GM18507 (cell line): ENCODE data around the gene INSRR.

ENCODE experiments used
- DNase-seq: peaks from one replicate; pipeline ENCODE4 v3.0.0; 2011; ENCODE audit warnings: low read depth; ENCODE audit not compliant: insufficient read length; ENCODE audit errors: extremely low spot score
- FAIRE-seq: peaks from 2 replicates; lab custom pipeline; 2011; peaks lifted over from hg19 to GRCh38; lab: Jason Lieb, UNC

Gene INSRR

DNA sequence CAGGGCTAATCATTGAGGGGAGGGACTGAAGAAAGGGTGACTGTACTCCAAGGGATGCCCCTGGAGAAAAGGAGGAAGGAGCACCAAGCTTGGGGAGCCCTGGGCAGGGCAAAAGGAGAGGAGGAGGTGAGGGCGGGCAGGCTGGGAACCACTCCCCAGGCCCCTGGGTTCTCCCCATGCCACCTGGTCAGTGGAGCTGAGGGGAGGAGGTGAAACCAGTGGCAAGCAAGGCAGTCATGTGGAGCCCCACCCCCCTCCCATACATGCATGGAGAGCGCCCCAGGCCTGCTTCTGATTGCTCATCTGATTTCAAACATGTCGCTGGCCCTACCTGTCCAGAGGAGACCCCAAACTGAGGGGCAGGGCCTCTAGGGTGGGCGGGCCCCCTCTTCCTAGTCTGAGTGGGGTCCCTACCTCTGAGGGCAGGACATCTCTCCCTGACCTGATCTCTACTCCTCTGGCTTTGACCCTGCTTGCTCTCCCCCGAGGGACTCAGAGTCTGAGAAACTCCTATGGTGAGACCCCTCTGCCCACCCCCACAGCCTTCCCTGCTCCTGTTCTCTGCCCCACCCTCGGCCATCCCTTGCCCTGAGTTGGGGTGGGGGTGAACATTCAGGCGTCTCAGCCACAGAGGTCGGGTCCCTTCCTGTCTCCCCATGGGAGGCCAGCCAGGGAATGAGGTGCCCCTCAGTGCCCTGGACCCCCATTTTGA, 18.6 kb downstream of the INSRR start:
- no peak for DNase-seq
- no peak for FAIRE-seq

DNA sequence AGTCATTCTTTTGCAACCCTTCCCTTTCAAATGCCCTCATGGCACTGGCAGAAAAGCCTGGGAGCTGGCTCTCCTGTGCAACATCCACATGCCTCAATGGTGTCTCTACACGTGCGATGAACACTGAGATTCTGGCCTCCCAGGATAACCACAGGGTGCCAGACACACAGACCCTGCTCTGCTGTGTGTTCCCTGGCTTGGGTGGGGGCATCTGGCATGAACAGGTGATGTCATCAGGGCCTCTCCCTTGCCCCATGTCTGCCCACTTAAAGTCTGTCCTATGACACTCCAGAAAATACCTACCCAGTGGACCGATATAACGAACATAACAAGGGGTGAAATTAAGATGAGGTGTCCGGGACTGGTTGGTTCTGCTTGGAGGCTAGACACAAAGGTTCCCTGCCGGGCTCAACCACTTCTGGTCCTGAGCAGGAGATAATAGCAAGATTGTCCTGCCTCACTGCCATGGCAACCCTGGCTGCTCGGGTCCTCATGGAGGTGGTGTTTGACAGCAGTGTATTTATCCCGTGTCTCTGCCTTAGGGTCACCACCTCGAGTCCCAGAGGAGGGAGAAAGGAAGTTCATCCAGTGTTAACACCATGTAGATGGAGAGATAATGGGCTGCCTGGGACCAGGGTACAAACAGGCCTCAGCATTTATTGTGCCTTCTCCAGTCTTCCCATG, 19.3 kb downstream of the INSRR start:
- DNase-seq: no peak
- no peak for FAIRE-seq

DNA sequence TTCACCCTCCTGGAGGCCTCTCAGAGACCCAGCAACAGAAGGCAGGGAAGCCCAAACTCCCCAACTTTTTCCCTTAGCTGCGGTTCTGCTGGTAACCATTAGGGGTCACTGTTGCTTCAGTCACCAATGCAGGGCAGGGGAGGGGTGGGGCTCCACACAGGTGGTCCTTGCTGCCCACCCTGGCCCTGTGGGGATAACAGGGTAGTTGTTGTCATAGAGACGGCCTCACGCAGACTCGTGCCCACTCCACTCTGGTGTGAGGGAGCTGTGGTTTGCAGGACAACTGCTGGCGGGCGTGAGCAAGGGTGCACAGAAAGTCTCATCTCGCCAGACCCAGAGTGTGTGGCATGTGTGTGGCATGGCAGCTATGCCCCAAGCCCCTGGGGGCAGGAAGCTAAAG, 19.9 kb downstream of the INSRR start:
- FAIRE-seq (peak; percentile 84), DNase-seq (no peak)

DNA sequence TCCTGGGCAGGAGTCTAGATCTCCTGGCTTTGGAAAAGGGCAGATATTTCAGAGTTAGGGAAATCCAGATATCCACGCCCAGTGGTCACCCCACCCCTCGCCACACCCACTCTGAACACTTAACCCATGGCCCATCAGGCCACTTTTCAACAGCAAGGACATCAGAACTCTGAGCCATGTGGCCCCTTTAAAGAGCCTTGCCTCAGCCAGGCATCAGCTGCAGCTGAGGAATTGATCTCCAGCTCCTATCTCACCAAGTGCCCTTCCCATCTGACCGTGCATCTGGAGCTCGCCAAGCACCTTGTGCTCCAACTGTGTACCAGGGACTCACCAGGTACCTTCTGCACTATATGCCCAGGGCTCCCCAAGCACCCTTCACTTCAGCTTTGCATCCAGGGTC, 22.0 kb downstream of the INSRR start:
- FAIRE-seq (no peak), DNase-seq (no peak)

DNA sequence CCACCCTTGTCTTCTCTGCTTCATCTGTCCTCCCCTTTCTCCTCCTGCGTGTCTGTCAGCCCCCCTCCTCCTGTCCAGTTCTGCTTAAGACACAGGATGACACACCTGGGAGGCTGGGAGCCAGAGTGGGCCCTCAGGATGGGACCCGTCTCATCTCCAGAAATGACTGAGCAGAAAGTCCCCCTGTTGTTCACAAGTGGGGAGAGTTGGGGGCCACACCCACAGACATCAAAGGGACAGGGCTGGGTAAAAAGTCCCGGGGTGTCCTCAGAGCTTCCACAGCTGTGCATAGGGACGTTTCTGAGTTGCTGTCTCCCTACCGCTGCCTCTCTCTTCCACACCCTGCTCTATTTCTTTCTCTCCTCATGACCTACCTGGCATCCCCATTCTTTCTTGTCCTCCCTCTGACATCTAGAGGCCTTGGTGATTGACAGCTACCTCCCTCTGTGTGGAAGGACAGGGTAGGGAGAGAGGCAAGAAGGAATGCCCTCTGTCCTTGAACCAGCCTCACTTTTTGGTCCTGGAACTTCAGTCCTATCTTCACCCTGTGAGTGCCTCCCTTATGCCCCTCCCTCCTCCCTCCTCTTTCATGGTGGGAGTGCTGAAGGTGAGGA, 22.8 kb downstream of the INSRR start:
- DNase-seq (no peak), FAIRE-seq (peak; percentile 73)

DNA sequence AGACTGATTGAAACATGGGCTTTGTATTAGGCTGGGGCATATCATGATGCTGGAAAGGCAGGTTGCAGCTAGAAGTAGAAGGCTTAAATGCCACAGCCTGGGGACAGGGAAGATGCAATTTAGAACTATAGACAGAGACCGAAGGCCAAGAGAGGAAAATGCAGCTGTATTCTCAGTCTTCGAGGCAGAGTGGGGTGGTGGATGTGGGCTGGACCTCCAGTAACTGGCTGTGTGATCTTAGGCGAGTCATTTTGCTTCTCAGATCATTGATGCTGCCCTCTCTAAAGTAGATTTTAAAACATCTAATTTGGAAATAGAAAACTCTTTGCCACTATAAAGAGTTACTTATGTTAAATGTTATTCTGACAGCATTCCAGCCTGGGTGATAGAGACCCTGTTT, 24.6 kb downstream of the INSRR start:
- DNase-seq (no peak), FAIRE-seq (no peak)

DNA sequence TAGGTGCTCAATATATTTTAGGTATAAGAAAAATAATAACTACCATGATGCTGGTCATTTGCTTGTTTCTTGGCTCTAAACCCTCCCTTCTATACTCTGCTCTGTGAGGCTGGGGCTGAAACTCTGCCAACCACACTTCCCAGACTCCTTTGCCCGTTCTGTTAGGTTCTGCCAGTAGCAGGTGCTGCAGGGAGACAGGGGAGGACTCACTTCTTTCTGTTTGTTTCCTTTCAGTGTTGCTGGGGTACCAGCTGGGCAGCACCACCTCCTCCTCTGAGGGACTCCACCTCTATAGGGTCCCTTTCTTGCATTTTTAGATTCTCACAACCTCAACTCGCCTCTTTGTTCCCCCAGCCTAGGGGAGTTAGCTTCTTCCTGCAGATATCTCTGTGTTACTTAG, 25.3 kb downstream of the INSRR start:
- FAIRE-seq (no peak), DNase-seq (no peak)

DNA sequence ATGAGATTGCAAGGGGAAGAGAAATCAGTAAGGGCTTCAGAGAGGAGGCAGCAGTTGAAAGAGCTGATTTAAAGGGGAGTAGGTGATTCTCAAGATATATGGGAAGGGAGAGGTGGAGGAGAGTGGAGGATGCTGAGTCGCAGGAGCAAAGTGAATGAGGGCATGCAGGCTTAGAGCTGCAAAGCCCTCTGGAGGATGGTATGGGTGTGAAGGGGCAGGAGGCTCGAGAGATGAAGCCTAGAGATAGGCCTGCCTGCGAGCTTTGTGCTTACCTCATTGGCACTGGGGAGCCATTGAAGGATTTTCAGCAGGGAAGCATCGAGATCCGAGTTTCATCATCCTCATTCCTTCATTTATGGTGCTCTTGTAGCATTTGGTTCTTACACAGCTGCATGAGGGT, 26.5 kb downstream of the INSRR start:
- no peak for DNase-seq
- FAIRE-seq: no peak

DNA sequence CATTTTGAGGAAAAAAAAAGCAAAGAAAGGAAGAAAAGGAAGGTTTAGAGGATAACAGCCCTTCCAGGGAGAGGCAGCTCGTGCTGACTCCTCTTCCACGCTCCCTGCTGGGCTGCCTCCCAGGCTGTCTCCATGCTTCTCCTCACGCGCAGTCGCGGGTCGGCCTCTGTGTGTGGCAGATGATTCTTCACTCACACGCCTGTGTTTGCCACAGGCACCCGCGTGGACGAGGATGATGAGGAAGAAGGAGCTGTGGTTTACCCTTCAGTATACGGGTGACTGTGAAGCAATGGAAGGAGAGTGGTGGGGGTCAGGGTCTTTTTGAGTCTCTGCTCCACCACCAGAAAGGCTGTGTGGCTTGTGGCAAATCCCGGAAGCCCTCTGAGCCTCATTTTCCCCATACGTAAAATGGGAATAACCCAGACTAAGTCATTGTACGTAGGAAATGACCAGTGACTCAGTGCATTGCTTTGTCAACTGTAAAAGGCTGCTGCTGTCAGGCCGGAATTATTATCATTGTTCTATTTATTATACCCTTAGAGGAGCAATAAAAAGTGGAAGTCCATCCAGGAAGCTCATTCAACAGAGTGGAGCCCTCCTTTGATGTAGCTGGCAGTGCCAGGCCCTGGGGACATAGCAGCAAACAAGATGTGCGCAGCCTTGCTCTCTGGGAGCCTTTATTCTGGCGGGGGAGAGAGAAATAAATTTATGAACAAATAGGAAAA, 30.4 kb downstream of the INSRR start:
- FAIRE-seq: no peak
- DNase-seq: no peak

DNA sequence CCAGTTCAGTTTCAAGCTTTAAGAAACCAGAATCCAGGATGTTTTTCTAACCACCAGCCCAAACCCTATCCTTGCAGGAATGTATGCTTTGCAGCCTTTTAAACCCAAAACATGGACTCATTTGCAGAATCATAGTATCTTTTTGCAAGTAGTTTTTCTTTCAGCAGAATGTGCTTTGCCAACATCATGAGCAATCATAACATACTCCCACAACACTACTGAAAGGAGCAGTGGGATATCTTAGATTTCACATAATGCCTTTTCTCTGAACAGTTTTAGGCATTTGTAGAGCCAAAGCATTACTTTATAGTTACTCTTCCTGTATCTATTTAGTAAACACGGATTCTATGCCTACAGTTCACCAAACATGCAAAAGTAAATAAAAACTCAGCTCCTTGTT, 32.3 kb downstream of the INSRR start:
- FAIRE-seq (no peak), DNase-seq (no peak)

DNA sequence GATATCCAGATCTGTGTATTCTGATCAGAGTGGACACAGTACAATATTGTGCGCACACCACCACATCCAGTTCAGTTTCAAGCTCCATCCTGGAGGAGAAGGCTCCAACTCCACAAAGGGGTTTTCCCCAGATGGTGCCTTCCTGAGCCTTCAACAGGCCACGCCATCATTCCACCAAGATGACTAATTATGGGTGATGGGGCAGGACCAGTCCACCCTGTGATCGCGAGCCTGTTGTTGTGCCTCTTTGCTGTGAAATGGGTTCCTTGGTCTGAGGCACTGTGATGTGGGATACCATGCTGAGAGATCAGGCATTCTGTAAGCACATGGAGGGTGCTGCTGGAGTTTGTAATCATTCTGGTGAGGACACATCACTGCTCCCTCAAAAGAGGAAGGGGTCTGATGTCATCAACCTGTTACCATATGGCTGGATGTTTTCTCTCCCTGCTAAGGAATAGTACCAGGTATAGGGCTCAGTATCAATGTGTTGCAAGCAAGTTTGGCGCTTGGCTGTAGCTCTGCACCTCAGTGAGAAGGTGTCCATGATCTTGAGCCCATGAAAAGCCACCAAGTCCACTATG, 35.6 kb downstream of the INSRR start:
- no peak for FAIRE-seq
- DNase-seq: no peak

DNA sequence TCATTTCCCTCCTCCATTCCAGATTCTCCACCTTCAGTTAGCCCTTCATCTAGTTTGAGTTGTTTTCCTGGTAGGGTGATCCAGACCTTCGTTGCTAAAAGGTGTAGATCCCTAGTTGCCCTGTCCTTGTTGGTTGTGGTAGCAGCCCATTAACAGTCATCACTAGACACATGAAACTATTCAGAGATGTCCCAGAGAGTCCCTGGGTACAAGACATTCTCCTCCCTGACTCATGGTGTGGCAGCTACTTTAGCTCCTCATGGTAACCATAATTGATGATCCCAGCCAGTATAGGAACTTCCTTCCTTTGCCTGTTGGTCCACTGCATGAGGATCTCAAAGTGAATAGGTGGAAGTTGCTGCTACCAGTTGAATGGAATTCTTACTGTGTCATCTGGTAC, 36.2 kb downstream of the INSRR start:
- FAIRE-seq: no peak

DNA sequence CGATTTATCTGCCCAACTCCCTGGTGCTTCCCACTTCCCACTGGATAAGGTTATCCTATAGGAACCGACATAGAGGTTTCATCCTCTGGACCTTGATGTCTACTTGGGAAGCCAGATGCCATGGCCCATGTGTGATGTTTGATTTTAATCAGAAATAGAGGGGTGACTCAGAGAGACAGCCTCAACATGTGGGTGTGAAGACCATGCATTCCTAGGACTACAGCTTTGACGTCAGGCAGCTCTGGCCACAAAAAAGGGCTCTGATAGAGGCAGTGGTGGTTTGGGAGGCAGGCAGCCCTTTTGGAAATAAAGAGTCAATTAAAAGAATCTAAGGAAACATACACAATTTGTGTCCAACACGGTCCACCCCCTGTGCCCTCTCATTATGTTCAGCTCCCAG, 37.1 kb downstream of the INSRR start:
- no peak for FAIRE-seq
- no peak for DNase-seq

More for the DNA sequence above, 36.2 kb downstream of the INSRR start:
- no peak for DNase-seq

DNA sequence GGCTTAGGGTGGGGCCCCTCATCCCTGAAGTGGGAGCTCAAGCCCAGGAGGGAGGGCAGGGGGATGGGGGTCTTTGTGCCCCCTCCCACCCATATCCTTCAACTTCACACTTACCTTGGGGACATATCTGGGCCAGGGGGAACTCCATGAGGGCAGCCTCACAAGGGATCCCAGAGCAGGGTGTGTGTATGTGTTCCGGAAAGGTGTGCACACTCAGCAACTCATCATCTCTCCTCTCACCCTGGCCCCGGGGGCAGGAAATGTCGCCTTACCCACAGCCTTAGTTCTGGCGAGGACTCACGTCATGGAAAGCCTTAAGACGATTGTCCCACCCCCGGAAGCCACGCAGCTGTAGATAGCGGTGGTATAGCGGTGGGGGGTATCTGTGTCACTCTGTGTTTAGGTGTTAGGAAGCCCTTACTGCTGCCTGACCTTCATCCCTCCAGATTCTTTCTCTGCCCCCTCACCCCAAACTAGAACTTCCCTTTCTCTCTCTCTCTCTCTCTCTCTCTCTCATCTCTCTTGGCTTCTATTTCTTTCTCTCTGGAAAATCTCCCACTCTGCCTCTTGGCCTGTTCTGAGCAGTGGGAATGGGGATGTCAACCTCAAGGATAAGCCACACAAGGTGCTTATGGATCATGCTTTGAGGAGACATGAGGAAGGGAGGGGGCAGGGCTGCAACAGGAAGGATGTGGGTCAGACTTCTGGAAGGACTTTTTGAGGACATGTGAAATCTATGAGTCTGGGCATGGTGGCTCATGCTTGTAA, 42.2 kb downstream of the INSRR start, which contains the start of gene SH2D2A:
Gene SH2D2A, minus strand, starts transcription at position 288 of the 768 bp plus-strand sequence. Its CDS starts 140 bp downstream, at position 148.
- DNase-seq (peak; percentile 81), FAIRE-seq (peak; percentile 81)

DNA sequence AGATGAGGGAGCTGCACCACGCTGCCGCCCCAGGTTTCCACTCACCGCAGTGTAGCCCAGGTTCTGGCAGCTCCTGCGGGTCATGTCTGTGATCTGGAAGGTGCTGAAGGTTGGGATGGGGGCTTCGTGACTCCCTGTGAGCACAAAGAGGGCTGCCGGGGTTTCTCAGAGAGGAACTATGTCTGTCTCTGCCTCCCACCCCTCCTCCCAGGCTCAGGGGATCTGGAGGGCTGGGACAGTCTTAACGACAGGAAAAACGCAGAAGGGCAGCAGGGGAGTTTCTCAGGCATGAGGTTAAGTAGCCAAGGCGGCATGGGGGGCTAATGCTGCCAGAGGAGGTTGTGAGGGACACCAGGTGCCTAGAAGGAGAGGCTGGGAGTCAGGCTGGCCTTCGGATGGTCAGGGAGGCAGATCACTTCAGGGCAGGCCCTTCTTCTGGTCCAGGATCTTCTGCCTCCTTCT, 42.9 kb downstream of the INSRR start:
- FAIRE-seq (no peak), DNase-seq (no peak)

DNA sequence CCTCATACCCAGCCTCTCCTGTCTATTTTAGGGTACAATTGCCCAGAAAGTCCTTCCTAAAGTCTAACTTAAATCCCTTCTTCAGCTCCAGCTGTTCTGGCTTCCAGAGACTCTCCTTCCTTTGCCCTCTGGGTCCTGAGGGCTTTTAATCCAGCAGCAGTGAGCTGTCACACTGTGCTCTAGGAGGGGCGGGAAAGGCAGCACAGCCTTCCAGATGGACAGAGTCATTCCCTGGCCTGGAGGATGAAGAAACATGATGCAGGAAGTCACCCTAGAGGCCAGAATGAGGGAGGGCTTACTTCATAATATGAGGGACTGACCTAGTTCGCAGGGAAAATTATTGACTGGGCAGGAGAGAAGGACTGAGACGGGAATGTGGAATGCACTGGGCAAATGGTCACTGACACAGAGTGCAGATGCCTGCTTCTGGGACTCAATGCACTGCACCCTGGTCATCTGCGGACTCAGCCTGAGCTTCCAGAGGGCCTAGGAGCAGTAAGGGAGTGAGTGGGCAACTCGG, 43.5 kb downstream of the INSRR start:
- DNase-seq: no peak
- FAIRE-seq: no peak

DNA sequence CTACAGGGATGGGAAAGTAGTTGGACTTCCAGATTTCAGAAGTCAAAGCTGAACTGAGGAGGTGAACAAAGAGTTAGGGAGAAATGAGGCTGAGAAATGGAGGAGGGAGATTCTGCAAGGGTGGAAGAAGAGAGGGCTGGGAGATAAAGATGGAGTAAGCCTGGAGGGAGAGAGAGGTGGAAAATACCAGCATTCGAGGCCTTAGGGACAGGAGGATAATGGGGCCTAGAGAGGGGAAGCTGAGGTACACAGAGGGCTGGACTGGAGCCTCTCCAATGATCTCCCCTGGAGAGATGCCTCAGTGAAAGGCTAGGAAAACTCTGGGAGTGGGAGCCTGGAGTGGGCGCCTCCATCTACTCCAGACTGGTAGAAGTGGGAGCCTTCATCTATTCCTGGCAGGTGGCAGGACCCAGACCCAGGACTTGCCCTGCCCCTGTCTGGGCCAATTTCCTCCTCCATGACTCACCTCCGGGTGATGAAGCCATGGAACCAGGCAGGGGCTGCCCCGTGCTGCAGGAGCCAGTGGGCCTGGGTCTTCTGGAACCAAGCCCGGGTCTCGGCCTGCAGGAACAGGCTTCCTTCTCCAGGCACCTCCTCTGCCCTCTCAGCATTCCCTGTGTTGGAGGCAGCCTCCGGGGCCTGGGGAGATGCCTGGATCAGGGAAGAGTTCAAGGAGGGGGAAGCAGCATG, 44.2 kb downstream of the INSRR start:
- DNase-seq: no peak
- FAIRE-seq: no peak
